C4-2B (cell line): ENCODE results near the gene TLNRD1.

Experiments
- H3K27ac ChIP-seq: fragments of 450-650 bp; 2 replicates; pipeline ENCODE4 v1.5.1; 2017
- ZFX ChIP-seq: fragments of 450-650 bp; IDR thresholded peaks from 2 replicates; pipeline ENCODE4 v1.6.1; 2017
- TF ChIP-seq, protein P1 (sequence below): fragments of 450-650 bp; conservative IDR thresholded peaks from 2 replicates; pipeline ENCODE4 v1.5.1; 2017; ENCODE audit warnings: mild to moderate bottlenecking

Gene TLNRD1

DNA sequence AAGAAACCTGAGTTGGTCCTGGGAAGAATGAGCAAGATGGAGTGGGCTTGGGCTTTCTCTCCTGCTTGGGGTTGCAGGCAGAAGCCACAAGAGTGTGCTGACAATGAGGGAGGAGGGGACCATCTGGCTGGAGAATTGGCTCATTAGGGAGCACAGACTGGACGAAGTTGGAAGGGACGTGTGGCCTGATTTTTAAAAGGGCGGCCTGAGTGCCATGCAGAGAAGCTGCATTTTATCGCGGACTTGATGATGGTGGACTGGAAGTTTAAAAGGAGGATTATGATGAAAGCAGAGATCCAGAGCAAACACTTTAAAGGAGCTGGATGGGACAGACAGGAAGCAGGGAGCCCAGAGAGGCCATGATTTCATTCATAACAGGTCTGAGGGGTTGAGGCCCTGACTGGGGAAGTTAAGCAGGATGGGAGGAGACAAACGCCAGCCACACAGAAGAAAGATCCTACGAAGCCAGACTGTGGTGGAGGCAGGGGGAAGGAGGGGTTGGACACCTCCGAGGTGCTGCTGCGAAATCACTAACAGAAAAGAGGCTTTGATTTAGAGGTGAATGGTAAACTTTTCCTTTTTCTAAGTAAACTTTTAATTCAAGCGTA lies 23.6 kb downstream of the TLNRD1 start:
- TF ChIP-seq, protein P1, sequence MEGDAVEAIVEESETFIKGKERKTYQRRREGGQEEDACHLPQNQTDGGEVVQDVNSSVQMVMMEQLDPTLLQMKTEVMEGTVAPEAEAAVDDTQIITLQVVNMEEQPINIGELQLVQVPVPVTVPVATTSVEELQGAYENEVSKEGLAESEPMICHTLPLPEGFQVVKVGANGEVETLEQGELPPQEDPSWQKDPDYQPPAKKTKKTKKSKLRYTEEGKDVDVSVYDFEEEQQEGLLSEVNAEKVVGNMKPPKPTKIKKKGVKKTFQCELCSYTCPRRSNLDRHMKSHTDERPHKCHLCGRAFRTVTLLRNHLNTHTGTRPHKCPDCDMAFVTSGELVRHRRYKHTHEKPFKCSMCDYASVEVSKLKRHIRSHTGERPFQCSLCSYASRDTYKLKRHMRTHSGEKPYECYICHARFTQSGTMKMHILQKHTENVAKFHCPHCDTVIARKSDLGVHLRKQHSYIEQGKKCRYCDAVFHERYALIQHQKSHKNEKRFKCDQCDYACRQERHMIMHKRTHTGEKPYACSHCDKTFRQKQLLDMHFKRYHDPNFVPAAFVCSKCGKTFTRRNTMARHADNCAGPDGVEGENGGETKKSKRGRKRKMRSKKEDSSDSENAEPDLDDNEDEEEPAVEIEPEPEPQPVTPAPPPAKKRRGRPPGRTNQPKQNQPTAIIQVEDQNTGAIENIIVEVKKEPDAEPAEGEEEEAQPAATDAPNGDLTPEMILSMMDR: no peak
- no peak for TF ChIP-seq ZFX
- no peak overlapping the region for H3K27ac ChIP-seq

DNA sequence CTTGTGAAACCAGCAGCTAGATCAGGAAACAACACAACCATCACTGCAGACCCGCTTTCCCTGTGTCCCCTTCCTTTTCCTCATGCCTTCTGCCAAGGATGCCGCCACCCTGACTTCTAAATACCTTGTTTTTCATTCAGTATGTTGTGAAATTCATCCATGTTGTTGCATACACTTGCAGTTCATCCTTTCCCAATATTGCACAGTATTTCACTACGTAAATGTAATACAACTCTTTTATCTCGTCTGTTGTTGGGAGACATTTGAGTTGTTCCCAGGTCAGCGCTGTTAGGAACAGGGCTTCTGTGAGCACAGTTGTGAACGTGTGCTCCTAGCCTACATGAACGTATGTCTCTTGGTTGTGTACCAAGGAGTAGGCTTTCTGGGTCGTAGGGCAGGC lies 24.2 kb downstream of the TLNRD1 start:
- TF ChIP-seq, protein P1: no peak
- no peak for TF ChIP-seq ZFX
- no peak overlapping the region for H3K27ac ChIP-seq

DNA sequence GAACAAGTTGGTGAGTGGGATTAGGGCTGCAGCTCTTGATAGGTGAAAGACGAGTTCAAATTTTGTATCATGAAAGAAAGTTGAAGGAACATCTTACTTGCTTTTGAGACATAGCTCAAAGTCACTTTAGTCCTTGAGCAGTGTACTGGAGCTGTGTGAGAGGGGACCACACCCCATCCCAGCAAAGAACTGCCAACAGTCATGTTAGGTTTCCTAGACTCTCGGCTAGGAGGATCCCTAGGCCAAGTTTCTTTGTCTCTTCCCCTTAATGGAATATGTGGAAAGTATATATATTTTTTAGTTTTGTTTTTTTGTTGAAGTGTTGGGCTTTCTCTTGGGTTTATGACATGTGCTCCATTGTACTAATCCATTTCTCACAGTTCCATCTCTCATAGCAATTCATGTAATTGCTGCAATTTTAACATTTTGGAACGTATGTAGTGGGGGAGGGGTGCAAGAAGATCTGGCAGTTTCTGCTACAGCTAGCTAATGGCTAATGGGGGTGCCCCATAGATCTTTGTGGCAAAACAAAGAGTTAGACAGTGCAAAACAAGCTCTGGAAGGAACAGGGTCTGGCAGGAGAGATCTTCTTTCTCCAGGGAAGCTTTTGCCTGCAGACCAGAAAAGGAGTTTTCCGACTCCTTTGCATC lies 25.1 kb downstream of the TLNRD1 start:
- no peak overlapping the region for H3K27ac ChIP-seq
- TF ChIP-seq, protein P1: no peak
- no peak for TF ChIP-seq ZFX

DNA sequence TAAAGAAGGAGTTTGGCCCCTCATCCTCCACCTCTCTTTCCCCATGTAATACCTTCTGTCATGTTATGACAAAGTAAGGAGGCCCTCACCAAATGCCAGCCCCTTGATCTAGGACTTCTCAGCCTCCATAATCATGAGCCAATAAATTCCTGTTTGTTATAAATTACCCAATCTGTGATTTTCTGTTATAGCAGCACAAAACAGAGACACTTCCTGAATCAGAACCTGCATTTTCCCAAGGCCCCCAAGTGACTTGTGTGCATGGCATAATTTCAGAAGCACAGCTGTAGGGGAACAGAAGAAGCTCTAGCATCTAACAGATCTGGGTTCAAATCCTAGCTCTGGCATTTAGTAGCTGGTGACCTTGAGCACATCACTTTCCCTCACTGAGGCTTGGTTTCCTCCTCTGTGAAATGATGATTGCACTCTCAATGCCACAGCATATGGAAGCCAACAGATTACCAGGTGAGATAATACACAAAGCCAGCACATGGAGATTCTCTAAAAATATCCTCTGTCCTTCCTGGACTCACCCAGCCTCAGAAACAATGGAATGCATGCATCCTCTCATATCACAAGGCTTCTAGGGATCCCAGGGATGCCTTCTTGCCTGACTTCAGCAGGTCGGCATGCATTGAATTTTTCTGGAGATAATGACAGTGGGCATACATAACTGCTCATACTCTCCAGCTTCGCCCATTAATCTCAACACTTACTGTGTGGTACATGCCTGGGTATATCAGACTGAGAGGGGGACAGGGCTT lies 26.3 kb downstream of the TLNRD1 start:
- TF ChIP-seq ZFX: no peak
- TF ChIP-seq, protein P1: no peak
- H3K27ac ChIP-seq: no peak overlapping the region

DNA sequence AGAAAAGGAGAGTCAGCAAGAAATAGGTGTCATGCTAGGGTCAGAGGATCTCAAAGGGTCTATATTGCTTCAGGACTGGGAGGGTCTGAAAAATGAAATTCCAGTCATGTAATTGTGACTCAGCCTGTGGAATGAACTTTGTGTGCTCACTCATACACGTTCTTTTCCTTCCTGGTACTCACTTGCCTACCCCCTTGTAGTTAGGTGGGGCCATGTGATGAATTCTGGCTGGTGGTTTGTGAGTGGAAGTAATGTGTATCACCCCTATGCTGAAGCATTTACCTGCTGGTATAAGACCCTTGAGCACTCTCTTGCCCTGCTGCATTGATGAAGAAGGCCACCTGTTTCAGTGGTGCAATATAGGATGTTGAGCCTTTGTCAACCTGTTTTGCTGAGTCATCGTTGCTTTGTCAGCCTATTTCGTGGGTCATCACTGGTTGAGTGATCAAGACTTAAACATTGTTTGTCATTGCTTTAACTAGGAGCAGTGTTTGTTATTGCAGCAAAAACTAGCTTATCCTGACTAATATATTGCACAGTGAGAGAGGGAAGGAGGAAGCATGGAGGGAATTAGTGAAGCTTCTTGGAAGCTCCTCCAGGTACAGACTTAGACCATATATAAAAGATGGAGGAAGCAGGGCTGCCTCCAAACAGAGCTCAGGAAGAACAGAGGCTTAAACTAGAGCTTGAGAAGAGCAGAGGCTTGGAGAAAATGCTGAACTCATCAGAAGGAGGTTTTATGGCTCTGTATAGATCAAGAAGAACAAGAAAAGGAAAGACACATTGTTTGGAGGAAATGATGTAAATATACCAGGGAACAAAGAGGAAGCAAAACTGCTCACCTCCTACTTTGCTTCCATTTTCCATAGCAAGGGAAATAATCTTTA lies 28.9 kb downstream of the TLNRD1 start:
- H3K27ac ChIP-seq: no peak overlapping the region

DNA sequence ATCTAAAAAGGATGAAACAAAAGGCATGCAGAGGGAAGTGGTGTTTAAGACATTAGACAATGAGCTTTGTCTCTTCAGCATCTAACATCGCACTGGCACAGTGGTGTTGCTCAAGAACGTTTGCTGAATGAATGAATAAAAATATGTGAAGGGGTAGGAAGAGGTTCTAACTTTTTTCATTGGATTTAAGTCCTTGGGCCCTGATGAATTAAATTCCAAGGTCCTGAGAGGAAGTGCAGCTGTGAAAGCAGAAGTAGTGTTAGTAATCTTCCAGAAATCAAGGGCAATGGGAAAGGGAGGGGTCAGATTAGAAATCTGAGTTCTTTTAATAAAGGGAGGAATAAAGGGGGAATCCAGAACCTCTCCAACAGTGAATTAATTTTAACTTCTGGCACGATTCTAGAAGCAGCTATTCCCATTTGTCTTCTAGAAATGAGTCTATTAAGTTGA lies 29.6 kb downstream of the TLNRD1 start:
- H3K27ac ChIP-seq: no peak overlapping the region
- TF ChIP-seq, protein P1: no peak
- no peak for TF ChIP-seq ZFX

More for the DNA sequence above, 28.9 kb downstream of the TLNRD1 start:
- TF ChIP-seq, protein P1: no peak
- no peak for TF ChIP-seq ZFX
